Activated CD4-positive, CD25-positive, alpha-beta regulatory T cell treated with anti-CD3 and anti-CD28 coated beads, Interleukin-2, amount 50 U/mL, for 72 hours (primary cell): Measurements from ENCODE around the gene NFYC.

ENCODE experiments used
- DNase-seq: peaks from one replicate; pipeline ENCODE4 v3.0.0; 2021

NFYC gene

GRCh38 chr1:40783001-40783905, 91.7 kb downstream of the NFYC start, which contains the start of gene KCNQ4:
Gene KCNQ4 (plus strand): TSS chr1:40783787. CDS start chr1:40784094, 307 bp downstream.
- DNase-seq, result no peak

GRCh38 chr1:40784141-40784770, 92.8 kb downstream of the NFYC start:
- DNase-seq, result no peak

GRCh38 chr1:40784771-40785151, 93.3 kb downstream of the NFYC start:
- no peak for DNase-seq

GRCh38 chr1:40785446-40785845, 93.9 kb downstream of the NFYC start:
- no peak for DNase-seq

GRCh38 chr1:40786171-40786994, 94.9 kb downstream of the NFYC start:
- no peak for DNase-seq

GRCh38 chr1:40786995-40787705, 95.6 kb downstream of the NFYC start:
- no peak for DNase-seq

GRCh38 chr1:40787737-40788560, 96.4 kb downstream of the NFYC start:
- no peak for DNase-seq

- DNase-seq, result no peak
These were observed 97.2 kb downstream of the NFYC start for GRCh38 chr1:40788561-40789341.

GRCh38 chr1:40789342-40789598, 97.8 kb downstream of the NFYC start:
- no peak for DNase-seq

GRCh38 chr1:40789661-40790430, 98.3 kb downstream of the NFYC start:
- no peak for DNase-seq

- no peak for DNase-seq
These were observed 100.5 kb downstream of the NFYC start for GRCh38 chr1:40792036-40792435.

- no peak for DNase-seq
These were observed 102.1 kb downstream of the NFYC start for GRCh38 chr1:40793617-40794016.

GRCh38 chr1:40794048-40794447, 102.5 kb downstream of the NFYC start:
- DNase-seq, result no peak

GRCh38 chr1:40794974-40795715, 103.6 kb downstream of the NFYC start:
- DNase-seq, result no peak

- no peak for DNase-seq
These were observed 104.5 kb downstream of the NFYC start for GRCh38 chr1:40795811-40796586.

GRCh38 chr1:40796939-40797667, 105.6 kb downstream of the NFYC start:
- no peak for DNase-seq

- DNase-seq, result no peak
These were observed 106.1 kb downstream of the NFYC start for GRCh38 chr1:40797668-40798010.
